ENCODE measurements around the gene LYAR.

DNA sequence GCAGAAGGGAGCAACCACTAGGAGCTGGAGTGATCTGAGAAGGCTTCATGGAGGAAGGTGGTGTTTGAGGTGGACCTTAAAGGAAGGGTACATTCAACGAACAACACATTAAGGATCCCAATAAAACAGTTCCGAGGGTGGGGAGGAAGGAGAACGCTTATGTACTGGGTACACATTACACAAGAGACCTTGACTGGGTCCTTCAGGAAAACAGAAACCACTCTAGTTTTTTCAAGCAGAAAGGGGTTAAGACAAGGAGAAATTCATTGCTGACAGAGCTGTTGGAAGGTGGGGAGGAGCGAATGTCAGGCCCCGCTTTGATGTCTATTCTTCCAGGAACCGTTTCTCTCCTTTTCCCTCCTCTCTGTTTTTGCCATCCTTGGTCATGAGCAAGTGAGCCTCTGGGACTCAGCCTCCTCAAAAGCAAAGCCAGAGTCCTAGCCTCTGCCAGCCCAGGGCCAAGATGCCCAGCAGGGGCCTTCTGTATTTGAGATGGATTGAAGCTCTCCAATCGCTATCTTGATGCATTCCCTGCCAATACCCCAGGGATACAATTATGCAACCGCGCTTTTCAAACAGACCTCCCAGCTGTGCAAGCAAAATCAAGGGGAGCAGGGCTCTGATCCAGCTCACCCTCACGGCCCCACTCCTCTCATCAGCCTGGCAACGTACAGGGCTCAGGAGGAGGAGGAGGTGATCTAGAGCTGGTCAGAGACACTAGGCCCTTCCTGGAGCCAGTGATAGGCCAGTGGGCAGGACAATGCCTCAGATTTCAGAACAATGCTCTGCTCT lies 48.5 kb upstream of the LYAR start:
- TF ChIP-seq, protein P1, sequence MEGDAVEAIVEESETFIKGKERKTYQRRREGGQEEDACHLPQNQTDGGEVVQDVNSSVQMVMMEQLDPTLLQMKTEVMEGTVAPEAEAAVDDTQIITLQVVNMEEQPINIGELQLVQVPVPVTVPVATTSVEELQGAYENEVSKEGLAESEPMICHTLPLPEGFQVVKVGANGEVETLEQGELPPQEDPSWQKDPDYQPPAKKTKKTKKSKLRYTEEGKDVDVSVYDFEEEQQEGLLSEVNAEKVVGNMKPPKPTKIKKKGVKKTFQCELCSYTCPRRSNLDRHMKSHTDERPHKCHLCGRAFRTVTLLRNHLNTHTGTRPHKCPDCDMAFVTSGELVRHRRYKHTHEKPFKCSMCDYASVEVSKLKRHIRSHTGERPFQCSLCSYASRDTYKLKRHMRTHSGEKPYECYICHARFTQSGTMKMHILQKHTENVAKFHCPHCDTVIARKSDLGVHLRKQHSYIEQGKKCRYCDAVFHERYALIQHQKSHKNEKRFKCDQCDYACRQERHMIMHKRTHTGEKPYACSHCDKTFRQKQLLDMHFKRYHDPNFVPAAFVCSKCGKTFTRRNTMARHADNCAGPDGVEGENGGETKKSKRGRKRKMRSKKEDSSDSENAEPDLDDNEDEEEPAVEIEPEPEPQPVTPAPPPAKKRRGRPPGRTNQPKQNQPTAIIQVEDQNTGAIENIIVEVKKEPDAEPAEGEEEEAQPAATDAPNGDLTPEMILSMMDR (IDR thresholded peaks at IDR 0.05), result no peak
- no peak for TF ChIP-seq POLR2A (IDR thresholded peaks at IDR 0.05)

All from transverse colon (tissue), 3 donors.